Measurements from ENCODE around the gene RFX8.

Gene RFX8

GRCh38 chr2:101408925-101409324, 66.0 kb downstream of the RFX8 start:
- no peak for DNase-seq

DNA sequence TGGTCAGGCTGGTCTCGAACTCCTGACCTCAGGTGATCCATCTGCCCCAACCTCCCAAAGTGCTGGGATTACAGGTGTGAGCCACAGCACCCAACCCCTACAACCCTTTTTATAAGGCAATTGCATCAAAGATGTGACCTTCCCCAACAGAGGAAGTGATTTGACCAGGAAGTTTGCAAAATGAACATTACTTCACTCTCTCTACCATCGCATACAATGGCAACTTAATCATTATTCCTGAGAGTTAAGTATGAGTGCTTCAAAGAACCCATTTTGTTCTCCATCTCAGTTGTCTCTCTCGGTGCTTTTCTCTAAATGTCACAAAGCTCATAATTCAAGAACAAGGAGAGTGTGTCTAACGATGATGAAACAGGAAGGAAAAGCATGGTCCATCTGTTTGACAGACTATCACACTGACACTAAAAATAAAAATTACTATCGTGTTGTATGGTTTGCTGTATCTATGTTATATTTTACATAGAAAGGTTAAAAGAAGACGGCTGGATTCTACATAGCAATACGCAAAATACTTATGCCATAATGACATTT, 69.5 kb downstream of the RFX8 start:
- DNase-seq, result no peak

DNA sequence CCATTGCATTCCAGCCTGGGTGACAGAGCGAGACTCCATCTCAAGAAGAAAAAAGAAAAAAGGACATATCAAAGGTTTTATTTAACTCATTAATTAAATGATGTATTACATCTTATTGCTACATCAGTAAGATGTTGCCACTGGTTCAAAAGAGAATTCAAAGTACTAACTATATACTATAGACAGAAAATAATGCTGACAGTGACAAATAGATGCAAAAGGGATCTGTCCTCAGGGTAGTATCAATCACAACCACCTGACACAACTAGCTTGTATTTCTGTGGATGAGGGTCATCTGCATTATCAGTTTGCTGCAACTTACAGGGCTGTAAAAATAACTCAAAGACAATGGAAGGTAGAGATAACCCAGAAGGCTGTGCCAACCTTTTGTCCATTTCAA, 71.2 kb downstream of the RFX8 start:
- DNase-seq, result no peak

- DNase-seq, result no peak
Measured at GRCh38 chr2:101402630-101403029, 72.3 kb downstream of the RFX8 start.

GRCh38 chr2:101401906-101402305, 73.0 kb downstream of the RFX8 start:
- DNase-seq, result no peak

DNA sequence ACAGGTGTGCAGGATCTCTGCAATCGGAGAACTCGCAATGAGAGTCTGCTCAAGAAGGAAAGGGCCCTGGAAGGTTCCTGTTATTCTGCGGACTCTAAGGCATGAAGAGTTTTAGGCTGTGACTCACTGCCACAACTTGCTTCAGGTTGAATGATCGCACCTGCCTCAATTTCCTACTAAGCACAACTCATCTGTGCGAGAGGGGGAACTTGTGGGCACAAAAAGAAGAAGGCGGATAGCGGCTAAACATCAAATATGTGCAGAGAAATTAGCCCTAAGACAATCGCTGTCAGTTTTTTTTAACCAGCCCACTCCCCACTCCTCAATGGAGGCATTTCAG, 73.6 kb downstream of the RFX8 start:
- DNase-seq, result peak in 1 of 2 donors; percentile 37

GRCh38 chr2:101400506-101401325, 74.2 kb downstream of the RFX8 start:
- DNase-seq, result no peak

GRCh38 chr2:101400048-101400447, 74.9 kb downstream of the RFX8 start:
- peak in 1 of 2 donors; percentile 46 for DNase-seq

DNA sequence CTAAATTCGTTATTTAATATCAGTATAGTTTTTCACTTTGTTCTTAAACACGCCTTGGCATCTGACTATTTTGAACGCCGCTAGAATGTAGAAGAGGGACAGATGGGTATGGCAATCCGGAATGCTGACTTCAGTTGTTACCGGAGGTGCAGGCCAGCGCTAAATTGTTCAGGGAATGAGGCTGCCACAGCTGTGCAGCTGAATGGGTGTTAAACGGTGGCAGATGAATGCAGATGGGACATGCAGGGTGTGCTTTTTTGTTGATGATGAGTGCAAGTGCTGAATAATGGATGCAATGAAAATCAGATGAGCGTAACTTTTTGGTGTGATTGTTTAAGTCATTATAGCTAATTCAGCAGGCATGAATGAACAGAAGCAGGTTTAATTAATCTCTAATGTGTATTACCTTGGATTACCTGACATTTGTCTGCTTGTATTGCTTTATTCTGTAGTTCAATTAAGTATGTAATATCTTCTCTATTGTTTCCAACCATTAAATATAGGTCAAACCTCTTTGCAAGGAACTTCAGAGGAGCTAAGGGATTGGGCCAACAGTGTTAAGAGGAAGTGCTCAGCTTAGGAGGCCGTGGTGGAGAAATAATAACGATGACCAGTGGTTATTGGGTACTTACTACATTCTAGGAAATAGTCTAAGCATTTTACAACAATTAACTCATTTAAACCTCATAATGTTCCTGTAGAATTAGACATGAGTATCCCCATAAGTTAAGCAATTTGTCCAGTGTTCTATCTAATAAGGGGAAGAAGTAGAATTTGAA, 75.7 kb downstream of the RFX8 start:
- DNase-seq, result no peak

DNA sequence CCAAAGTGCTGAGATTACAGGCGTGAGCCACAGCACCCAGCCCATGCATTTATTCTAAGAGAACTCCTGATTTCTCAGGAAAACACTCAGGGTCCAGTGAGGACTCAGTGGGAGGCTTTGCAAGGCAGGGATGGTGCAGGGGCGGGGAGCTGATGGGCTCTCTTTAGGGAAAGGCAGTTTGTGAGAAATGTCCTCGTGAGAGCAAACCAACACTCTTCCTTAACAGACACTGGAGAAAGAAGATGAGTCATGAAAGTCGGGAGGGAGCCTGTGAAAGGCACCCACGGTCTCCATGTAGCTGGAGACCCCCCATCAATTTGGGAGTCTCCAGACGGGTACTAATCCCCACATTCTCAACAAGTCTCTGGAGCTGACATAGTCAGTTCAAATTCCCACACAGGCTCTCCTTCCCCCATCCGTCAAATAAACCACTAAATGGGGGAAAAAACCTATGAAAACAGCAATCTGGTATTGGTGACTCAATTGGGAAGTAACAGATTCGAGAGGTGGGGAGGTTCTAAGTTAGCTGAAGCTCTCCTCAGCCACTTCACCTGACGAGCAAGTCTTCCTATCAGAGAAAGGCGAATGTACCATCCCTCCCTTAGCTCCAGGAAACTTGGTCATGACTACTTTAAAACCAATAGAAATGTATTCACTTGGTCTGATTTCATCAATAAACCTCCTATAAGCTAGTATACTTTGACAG, 76.6 kb downstream of the RFX8 start:
- DNase-seq, result no peak

- DNase-seq, result no peak
Measured at GRCh38 chr2:101396316-101396717, 78.6 kb downstream of the RFX8 start.

- DNase-seq, result no peak
Measured at GRCh38 chr2:101395545-101396315, 79.2 kb downstream of the RFX8 start.

- DNase-seq, result no peak
Measured at GRCh38 chr2:101388232-101388631, 86.7 kb downstream of the RFX8 start.

DNA sequence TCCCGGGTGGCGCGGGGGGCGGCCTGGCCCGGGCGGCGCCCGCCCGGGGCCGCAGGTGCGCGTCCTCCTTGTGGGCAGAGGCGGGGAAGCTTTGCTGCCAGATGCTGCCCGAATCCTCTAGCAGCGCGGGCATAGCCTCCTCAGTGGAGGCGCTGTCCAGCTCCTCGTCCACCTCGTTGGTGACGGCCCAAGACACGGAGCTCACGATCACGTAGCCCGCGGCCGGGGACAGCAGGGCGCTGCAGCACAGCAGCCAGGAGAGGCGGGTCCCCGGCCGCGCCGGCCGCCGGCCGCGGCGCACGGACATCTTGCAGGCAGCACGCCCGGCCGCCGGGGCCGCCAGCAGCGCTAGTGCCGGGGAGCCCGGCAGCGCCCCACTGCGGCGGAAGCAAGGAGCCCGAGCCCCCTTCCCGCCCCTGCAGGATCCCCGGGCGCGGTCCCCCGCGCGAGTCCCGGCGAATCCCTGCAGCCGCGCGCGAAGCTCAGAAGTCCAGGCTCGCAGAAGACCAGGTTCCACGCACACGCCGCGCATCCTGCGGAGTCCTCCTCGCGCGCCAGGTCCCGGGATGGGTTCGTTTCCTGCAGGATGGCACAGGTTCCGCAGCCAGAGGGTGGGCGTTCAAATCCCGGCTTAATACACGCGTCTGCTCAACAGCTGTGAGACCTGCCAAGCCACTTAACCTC, 87.6 kb downstream of the RFX8 start, which contains the start of gene CREG2:
TSS of gene CREG2 (minus strand) at position 353 of the 684 bp plus-strand sequence. CDS start at position 307, 46 bp downstream.
- peak; percentile 39 to 57 for DNase-seq

- DNase-seq, result no peak
Measured at GRCh38 chr2:101386599-101387150, 88.2 kb downstream of the RFX8 start.

DNA sequence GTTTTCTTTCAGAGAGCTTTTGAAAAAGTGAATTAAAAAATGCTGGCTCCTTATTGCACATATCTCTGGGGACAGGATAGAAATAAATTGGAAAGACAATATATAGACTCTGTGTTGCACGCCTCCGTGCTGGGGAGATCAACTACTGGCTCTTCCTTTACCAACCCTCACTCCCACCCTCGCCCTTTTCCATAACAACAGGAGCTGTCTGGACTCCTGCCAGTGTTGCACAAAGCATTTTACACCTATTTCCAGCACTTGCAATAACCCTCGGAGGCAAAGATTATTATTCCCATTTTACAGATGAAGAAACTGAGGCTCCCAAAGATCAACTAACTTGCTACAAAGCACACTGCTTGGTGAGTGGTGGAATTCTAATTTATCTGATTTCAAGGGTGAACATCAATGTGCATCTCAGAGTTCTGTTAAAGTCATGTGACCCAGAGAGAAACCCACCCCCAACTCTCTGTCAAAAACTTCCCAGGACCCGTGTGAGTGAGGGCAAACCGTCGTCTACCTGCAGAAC, 91.8 kb downstream of the RFX8 start:
- DNase-seq, result no peak

GRCh38 chr2:101382442-101382841, 92.5 kb downstream of the RFX8 start:
- no peak for DNase-seq

GRCh38 chr2:101380376-101380775, 94.5 kb downstream of the RFX8 start:
- no peak for DNase-seq

DNA sequence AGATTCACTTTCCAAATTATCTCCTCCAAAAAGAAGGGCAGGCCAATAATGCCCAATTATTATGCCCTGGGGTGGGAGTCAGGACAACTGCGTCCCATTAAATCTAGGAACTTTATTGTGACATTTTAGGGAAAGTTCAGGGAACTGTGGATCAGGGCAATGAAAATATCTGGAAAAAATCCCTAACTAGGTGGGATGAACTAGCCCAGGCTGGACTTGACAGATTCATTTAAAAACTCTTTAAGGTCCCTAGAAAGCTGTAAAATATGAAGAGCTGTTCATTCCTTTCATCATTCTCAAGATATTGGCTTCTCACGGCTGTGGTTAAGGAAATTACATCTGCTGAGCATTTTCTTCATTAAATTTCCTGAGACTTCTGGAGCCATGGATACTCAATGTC, 95.8 kb downstream of the RFX8 start:
- DNase-seq, result no peak

- DNase-seq, result no peak
Measured at GRCh38 chr2:101375653-101376052, 99.3 kb downstream of the RFX8 start.
